ENCODE results near the gene TMEM248.

TMEM248 gene

DNA sequence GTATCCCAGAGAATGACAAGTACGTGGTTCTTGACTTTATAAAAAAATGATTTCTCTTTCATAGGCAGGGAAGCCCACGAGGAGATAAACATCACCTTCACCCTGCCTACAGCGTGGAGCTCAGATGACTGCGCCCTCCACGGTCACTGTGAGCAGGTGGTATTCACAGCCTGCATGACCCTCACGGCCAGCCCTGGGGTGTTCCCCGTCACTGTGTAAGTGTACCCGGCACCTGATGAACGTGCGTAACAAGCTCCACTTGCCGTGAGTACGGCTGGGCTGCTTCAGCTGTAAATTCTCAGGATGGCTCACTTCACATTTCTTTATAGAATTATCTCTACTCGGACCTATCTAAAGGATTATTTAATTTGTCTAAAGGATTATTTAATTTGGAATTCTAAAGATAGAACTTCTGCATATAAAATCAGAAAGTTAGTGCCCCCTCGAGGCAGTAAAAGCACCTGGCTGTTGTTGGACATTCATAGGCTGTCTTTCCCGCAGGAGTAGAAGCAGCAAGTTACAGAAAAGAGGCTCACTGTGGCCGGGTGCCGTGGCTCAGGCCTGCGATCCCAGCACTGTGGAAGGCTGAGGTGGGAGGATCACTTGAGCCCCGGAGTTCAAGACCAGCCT is 27.6 kb downstream of the TMEM248 start:
- H3K4me3 ChIP-seq (ENCODE audit: low read depth, low read length) = no peak overlapping the region
- DNase-seq (ENCODE audit: low read depth) = no peak
- in situ Hi-C loops (cut with HindIII; ENCODE audit: low sequenced_read_pairs) = no loop called here
- TF ChIP-seq, protein P1, sequence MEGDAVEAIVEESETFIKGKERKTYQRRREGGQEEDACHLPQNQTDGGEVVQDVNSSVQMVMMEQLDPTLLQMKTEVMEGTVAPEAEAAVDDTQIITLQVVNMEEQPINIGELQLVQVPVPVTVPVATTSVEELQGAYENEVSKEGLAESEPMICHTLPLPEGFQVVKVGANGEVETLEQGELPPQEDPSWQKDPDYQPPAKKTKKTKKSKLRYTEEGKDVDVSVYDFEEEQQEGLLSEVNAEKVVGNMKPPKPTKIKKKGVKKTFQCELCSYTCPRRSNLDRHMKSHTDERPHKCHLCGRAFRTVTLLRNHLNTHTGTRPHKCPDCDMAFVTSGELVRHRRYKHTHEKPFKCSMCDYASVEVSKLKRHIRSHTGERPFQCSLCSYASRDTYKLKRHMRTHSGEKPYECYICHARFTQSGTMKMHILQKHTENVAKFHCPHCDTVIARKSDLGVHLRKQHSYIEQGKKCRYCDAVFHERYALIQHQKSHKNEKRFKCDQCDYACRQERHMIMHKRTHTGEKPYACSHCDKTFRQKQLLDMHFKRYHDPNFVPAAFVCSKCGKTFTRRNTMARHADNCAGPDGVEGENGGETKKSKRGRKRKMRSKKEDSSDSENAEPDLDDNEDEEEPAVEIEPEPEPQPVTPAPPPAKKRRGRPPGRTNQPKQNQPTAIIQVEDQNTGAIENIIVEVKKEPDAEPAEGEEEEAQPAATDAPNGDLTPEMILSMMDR (IDR thresholded peaks at IDR 0.05; ENCODE audit: low read depth, low read length, missing control alignments) = no peak

DNA sequence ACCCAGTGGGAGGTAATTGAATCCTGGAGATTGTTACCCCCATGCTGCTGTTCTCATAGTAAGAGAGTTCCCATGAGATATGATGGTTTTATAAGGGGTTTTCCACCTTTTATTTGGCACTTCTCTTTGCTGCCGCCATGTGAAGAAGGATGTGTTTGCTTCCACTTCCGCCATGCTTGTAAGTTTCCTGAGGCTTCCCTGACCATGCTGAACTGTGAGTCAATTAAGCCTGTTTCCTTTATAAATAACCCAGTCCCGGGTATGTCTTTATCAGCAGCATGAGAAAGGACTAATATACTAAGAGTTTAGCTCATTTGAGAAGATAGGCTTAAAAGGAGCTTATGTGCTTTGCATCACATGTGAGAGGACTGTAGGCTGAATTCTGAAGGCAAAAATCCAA is 29.3 kb downstream of the TMEM248 start:
- in situ Hi-C loops (cut with HindIII; ENCODE audit: low sequenced_read_pairs) = no loop called here
- TF ChIP-seq, protein P1 (IDR thresholded peaks at IDR 0.05; ENCODE audit: low read depth, low read length, missing control alignments) = no peak

DNA sequence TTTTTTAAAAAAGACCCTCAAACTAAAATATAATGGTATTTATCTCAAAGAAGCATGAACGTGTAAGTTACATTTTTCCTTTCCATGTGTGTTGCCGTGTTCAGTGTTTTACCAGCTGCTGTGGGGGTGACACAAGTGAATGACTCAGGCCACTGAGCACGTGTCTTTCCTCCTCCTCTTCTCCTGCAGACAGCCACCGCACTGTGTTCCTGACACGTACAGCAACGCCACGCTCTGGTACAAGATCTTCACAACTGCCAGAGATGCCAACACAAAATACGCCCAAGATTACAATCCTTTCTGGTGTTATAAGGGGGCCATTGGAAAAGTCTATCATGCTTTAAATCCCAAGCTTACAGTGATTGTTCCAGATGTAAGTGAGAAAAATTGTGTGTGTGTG is 29.7 kb downstream of the TMEM248 start:
- in situ Hi-C loops (cut with HindIII; ENCODE audit: low sequenced_read_pairs) = no loop called here
- H3K4me3 ChIP-seq (ENCODE audit: low read depth, low read length) = no peak overlapping the region
- DNase-seq (ENCODE audit: low read depth) = no peak
- TF ChIP-seq, protein P1 (IDR thresholded peaks at IDR 0.05; ENCODE audit: low read depth, low read length, missing control alignments) = no peak

More for the DNA sequence above, 29.3 kb downstream of the TMEM248 start:
- no peak for DNase-seq (ENCODE audit: low read depth)
- H3K4me3 ChIP-seq (ENCODE audit: low read depth, low read length) = no peak overlapping the region

DNA sequence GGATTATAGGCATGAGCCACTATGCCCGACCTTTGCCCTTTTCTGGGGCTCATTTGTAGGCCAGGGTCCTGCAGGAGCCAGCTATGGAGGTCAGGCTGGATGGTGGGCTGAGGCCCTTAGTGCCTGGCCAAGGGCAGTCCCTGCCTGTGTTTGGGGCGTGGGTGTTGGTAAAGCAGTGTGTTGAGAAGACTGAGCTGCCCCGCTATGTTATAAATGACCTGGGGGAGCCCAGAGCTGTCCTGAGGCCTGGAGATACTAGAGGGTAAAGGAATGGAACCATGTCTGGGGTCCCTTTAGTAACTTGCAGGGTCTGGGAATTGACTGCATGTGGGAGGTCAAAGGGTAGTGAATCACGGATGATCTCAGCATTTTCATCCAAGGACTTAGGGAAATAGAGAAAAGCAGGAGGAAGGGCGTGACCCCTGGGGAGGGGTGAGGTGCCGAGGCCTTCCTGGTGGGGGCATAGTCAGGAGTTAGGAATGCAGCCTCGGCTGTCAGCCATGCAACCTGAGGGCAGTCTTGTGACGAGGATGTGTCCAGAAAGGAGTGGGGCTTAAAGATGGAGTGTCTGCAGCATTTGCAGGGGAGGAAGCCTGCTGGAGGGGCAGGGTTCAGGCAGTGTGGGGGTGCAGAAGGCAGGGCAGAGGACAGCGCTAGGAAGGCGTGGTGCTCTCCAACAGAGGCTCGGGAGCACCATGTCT is 31.5 kb downstream of the TMEM248 start:
- no peak overlapping the region for H3K4me3 ChIP-seq (ENCODE audit: low read depth, low read length)
- peak; percentile 9 for DNase-seq (ENCODE audit: low read depth)
- TF ChIP-seq, protein P1 (IDR thresholded peaks at IDR 0.05; ENCODE audit: low read depth, low read length, missing control alignments) = no peak
- in situ Hi-C loops (cut with HindIII; ENCODE audit: low sequenced_read_pairs) = no loop called here

DNA sequence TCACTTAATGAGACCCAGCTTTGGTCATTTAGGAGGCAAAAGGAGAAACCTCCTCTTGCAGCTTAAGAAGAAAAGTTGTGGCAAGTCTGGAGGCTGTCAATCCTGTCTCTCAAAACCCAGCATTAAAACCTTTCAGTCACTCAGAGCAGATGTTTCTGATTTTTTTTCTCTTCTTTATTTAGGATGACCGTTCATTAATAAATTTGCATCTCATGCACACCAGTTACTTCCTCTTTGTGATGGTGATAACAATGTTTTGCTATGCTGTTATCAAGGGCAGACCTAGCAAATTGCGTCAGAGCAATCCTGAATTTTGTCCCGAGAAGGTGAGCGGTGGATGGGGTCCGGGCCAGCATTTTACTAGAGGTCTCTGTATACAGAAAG is 32.0 kb downstream of the TMEM248 start:
- in situ Hi-C loops (cut with HindIII; ENCODE audit: low sequenced_read_pairs) = no loop called here
- TF ChIP-seq, protein P1 (IDR thresholded peaks at IDR 0.05; ENCODE audit: low read depth, low read length, missing control alignments) = no peak
- H3K4me3 ChIP-seq (ENCODE audit: low read depth, low read length) = no peak overlapping the region
- DNase-seq (ENCODE audit: low read depth) = no peak

DNA sequence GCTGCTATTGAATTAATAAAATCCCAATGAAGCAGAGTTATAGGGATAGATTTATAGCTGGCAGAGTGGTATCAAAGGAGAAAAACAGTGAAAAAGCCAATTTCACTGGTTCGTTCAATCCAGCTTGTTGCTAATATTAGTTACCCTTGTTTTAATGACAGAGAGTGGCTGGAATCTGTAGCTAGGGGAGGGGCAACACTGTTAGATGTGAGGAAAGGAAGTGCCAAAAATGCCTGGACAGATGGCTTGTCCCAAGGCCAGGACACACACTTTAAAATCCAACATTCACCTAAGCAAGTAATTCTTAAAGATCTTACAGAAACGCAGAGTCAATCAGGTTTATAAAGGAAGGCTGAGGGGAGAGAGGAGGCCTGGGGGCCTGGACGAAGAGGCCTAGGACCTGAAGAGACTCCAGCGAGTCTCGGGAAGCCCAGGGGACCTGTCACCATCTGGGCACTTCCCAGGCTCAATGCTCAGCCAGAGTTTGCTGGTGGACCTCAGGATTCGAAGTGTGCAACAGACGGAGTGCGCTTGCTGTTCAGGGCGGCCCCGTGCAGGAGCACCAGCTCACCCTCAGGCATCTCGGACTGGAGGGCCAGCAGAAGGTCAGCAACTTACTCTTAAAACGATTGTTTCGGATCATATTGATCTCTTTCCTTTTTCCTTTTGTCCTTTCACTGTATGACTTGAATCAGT is 36.7 kb downstream of the TMEM248 start:
- no peak for DNase-seq (ENCODE audit: low read depth)
- in situ Hi-C loops (cut with HindIII; ENCODE audit: low sequenced_read_pairs) = no loop called here
- no peak overlapping the region for H3K4me3 ChIP-seq (ENCODE audit: low read depth, low read length)
- TF ChIP-seq, protein P1 (IDR thresholded peaks at IDR 0.05; ENCODE audit: low read depth, low read length, missing control alignments) = no peak
